Ishikawa (cell line): ENCODE measurements around the gene MLLT3.

Source experiments
- CEBPB ChIP-seq: IDR thresholded peaks from 2 replicates; pipeline ENCODE4 v1.6.1; 2012
- CREB1 ChIP-seq: IDR thresholded peaks from 2 replicates; pipeline ENCODE4 v1.6.1; 2012; ENCODE audit warnings: low read depth
- EP300 ChIP-seq: IDR thresholded peaks from 2 replicates; pipeline ENCODE4 v1.6.1; 2012; ENCODE audit warnings: borderline replicate concordance
- FOXM1 ChIP-seq: IDR thresholded peaks from 2 replicates; pipeline ENCODE4 v1.6.1; 2012; ENCODE audit warnings: low read depth, borderline replicate concordance
- MAX ChIP-seq: IDR thresholded peaks from 2 replicates; pipeline ENCODE4 v1.6.1; 2012
- REST ChIP-seq: IDR thresholded peaks from 2 replicates; pipeline ENCODE4 v1.6.1; 2012; ENCODE audit warnings: low read depth, mild to moderate bottlenecking
- TAF1 ChIP-seq: IDR thresholded peaks from 2 replicates; pipeline ENCODE4 v1.6.1; 2012; ENCODE audit warnings: low read depth, mild to moderate bottlenecking

GRCh38 chr9:20621471-20622329 lies 599 bp downstream of the MLLT3 start:
- TF ChIP-seq REST = no peak
- TF ChIP-seq CREB1 = no peak
- TF ChIP-seq FOXM1 = no peak
- TF ChIP-seq CEBPB = no peak
- TF ChIP-seq EP300 = no peak
- no peak for TF ChIP-seq MAX
- no peak for TF ChIP-seq TAF1
